Liver (tissue), 9 donors: ENCODE measurements around the gene RFLNA. TPM values are rescaled to one million over a fixed set of nuclear protein-coding genes. Genes with fewer than 3 reads are reported as not detected.

Source experiments
- DNase-seq: peaks from one replicate; pipeline ENCODE4 v3.0.0-alpha.2; 2017; ENCODE audit warnings: low spot score
- H3K27ac ChIP-seq, 2 donors: one replicate each; pipeline ENCODE4 v1.7.0; 2013; ENCODE audit warnings: inconsistent platforms in 2 of 2, low read length in 2 of 2, control low read depth in 1 of 2, low read depth in 1 of 2, mild to moderate bottlenecking in 1 of 2
- H3K27me3 ChIP-seq, 4 donors: one replicate each; pipeline versions ENCODE4 v1.6.1 to v1.7.0; 2013; ENCODE audit warnings: low read length in 3 of 4, inconsistent platforms in 1 of 4, mild to moderate bottlenecking in 1 of 4, moderate library complexity in 1 of 4; ENCODE audit not compliant: control insufficient read depth in 4 of 4, insufficient read depth in 4 of 4
- H3K36me3 ChIP-seq, 4 donors: one replicate each; pipeline versions ENCODE4 v1.6.1 to v1.7.0; 2013; ENCODE audit warnings: low read length in 3 of 4, mild to moderate bottlenecking in 3 of 4, low read depth in 1 of 4, moderate library complexity in 1 of 4; ENCODE audit not compliant: control insufficient read depth in 4 of 4, insufficient read depth in 3 of 4
- H3K4me1 ChIP-seq, 4 donors: one replicate each; pipeline versions ENCODE4 v1.6.1 to v1.7.0; 2013; ENCODE audit warnings: low read length in 3 of 4, mild to moderate bottlenecking in 3 of 4, moderate library complexity in 1 of 4; ENCODE audit not compliant: control insufficient read depth in 4 of 4, insufficient read depth in 4 of 4
- H3K4me3 ChIP-seq, 3 donors: one replicate each; pipeline versions ENCODE4 v1.6.1 to v1.7.0; 2013; ENCODE audit warnings: low read length in 3 of 3, control low read depth in 1 of 3, low read depth in 1 of 3, mild to moderate bottlenecking in 1 of 3
- H3K9ac ChIP-seq, 2 donors: one replicate each; pipeline ENCODE4 v1.7.0; 2013; ENCODE audit warnings: low read length in 2 of 2, mild to moderate bottlenecking in 2 of 2, moderate library complexity in 2 of 2, control low read depth in 1 of 2, low read depth in 1 of 2
- H3K9me3 ChIP-seq, 4 donors: one replicate each; pipeline versions ENCODE4 v1.6.1 to v1.7.0; 2013; ENCODE audit warnings: low read length in 3 of 4; ENCODE audit not compliant: control insufficient read depth in 4 of 4
- EGR1 ChIP-seq, 2 donors: IDR thresholded peaks; 2 replicates each; pipeline ENCODE4 v1.6.1; 2016 to 2018; ENCODE audit warnings: antibody characterized with exemption in 2 of 2, low read depth in 2 of 2
- FOXA1 ChIP-seq: IDR thresholded peaks from 2 replicates; pipeline ENCODE4 v1.6.1; 2016; ENCODE audit warnings: antibody characterized with exemption
- FOXA2 ChIP-seq: IDR thresholded peaks from 2 replicates; pipeline ENCODE4 v1.6.1; 2016; ENCODE audit warnings: antibody characterized with exemption
- GABPA ChIP-seq, 2 donors: IDR thresholded peaks in 1 of 2; conservative IDR thresholded peaks in 1 of 2; 2 replicates each; pipeline ENCODE4 v1.6.1; 2016; ENCODE audit warnings: antibody characterized with exemption in 2 of 2, mild to moderate bottlenecking in 1 of 2, moderate library complexity in 1 of 2
- HNF4A ChIP-seq, 2 donors: conservative IDR thresholded peaks; 2 replicates each; pipeline ENCODE4 v1.6.1; 2016; ENCODE audit warnings: antibody characterized with exemption in 2 of 2, mild to moderate bottlenecking in 2 of 2
- HNF4G ChIP-seq: IDR thresholded peaks from 2 replicates; pipeline ENCODE4 v1.6.1; 2016; ENCODE audit warnings: antibody characterized with exemption
- JUND ChIP-seq, 2 donors: IDR thresholded peaks; 2 replicates each; pipeline ENCODE4 v1.6.1; 2016; ENCODE audit warnings: antibody characterized with exemption in 2 of 2
- NR2F2 ChIP-seq: IDR thresholded peaks from 2 replicates; pipeline ENCODE4 v1.6.1; 2016; ENCODE audit warnings: antibody characterized with exemption
- RAD21 ChIP-seq, 2 donors: IDR thresholded peaks; 2 replicates each; pipeline ENCODE4 v1.6.1; 2016; ENCODE audit warnings: antibody characterized with exemption in 2 of 2, mild to moderate bottlenecking in 2 of 2
- RXRA ChIP-seq, 2 donors: IDR thresholded peaks; 2 replicates each; pipeline ENCODE4 v1.6.1; 2017 to 2018; ENCODE audit warnings: antibody characterized with exemption in 2 of 2, mild to moderate bottlenecking in 1 of 2
- TAF1 ChIP-seq: conservative IDR thresholded peaks from 2 replicates; pipeline ENCODE4 v1.6.1; 2016; ENCODE audit warnings: antibody characterized with exemption, mild to moderate bottlenecking
- YY1 ChIP-seq: IDR thresholded peaks from 2 replicates; pipeline ENCODE4 v1.6.1; 2016; ENCODE audit warnings: antibody characterized with exemption, mild to moderate bottlenecking
- WGBS: extraction: QIAGEN DNeasy Blood & Tissue Kit; methylation state at CpG from one replicate; pipeline ENCODE4 v1.1.7; 2013; 5-methylcytosine and 5-hydroxymethylcytosine counted together
- polyA plus RNA-seq, 2 donors: library from polyadenylated mRNA; stranded (reverse) in 1 of 2; unstranded in 1 of 2; fragments of 200-250 nt in 1 of 2; fragments of >200 nt in 1 of 2; fragmentation: Nextera tagmentation in 1 of 2; extraction: Ambion mirVana in 1 of 2; gene quantifications; one replicate each; pipeline versions ENCODE4 v1.2.1 to v1.2.3, GENCODE V29; 2013 to 2015
- total RNA-seq, 2 donors: library from RNA; depleted of rRNA; stranded (reverse); fragments of >200 nt; gene quantifications; one replicate each; pipeline ENCODE4 v1.2.3, GENCODE V29; 2014
- TF ChIP-seq, protein P1 (sequence below): fragments of 150-350 bp; IDR thresholded peaks from 2 replicates; pipeline ENCODE4 v1.5.1; 2017; ENCODE audit warnings: improper control_type of control experiment, low read depth, low read length; ENCODE audit not compliant: missing input control
- TF ChIP-seq, protein P2 (sequence below): IDR thresholded peaks from 2 replicates; pipeline ENCODE4 v1.6.1; 2016; ENCODE audit warnings: antibody characterized with exemption
- TF ChIP-seq, protein P3 (sequence below): IDR thresholded peaks from 2 replicates; pipeline ENCODE4 v1.6.1; 2016; ENCODE audit warnings: antibody characterized with exemption
- TF ChIP-seq, protein P4 (sequence below): IDR thresholded peaks from 2 replicates; pipeline ENCODE4 v1.6.1; 2016; ENCODE audit warnings: antibody characterized with exemption, mild to moderate bottlenecking
- TF ChIP-seq, protein P5 (sequence below): IDR thresholded peaks from 2 replicates; pipeline ENCODE4 v1.6.1; 2016; ENCODE audit warnings: antibody characterized with exemption
- donor health status: healthy.
- donor health status: healthy.
- donor health status: healthy.
- donor health status: healthy.
- donor health status: healthy.

The RFLNA gene
- total and polyA plus RNA-seq, 4 donors = 0.05 TPM; not detected in 2

DNA sequence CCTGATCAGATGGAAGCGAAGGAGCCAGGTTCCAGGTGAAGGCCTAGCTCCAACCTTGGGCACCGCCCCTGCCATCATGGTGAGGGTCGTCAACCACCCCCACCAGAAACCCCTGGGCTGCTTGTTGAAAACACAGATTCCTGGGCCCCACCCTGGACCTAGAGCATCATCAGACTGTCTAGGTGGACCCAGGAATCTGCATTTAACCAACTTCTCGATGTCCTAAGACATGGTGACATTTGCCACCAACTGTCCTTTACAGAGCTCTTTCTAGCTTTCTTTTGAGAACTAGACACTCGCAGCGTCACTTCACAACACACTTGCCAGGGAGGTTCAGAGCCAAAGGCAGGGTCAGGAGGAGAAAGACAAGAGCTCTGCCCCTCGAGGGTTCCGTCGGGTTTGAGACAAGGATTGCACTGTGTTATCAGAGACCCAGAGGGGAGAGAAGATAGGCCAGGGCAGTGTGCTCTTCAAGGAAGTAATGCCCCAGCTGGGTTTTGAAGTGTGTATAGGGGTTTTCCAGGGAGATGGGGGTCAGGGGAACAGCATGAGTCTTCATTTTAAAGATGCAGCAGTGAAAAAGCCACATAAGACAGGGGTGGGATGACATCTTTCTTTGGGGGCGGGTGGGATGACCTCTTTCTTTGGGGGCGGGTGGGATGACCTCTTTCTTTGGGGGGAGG, 24.6 kb downstream of the RFLNA start:
- peaks cover 0 to 12% (median 11%) of the 10 kb centered on the region in 4 donors for H3K36me3 ChIP-seq
- H3K4me3 ChIP-seq = no peak overlapping the region
- H3K27me3 ChIP-seq = no peaks in the 10 kb centered on the region
- H3K9ac ChIP-seq = no peak overlapping the region
- WGBS = 81% methylated on average over 11 of the region's 11 CpGs
- TF ChIP-seq TAF1 = no peak
- no peak for TF ChIP-seq HNF4A (conservative IDR thresholded peaks at IDR 0.05)
- no peak for TF ChIP-seq RAD21 (IDR thresholded peaks at IDR 0.05)
- no peak for TF ChIP-seq RXRA (IDR thresholded peaks at IDR 0.05)
- TF ChIP-seq HNF4G = no peak
- no peak for TF ChIP-seq FOXA1
- no peak overlapping the region for H3K27ac ChIP-seq
- DNase-seq = no peak
- no peaks in the 10 kb centered on the region for H3K4me1 ChIP-seq
- peaks cover 2 to 11% (median 8%) of the 10 kb centered on the region in 4 donors for H3K9me3 ChIP-seq

DNA sequence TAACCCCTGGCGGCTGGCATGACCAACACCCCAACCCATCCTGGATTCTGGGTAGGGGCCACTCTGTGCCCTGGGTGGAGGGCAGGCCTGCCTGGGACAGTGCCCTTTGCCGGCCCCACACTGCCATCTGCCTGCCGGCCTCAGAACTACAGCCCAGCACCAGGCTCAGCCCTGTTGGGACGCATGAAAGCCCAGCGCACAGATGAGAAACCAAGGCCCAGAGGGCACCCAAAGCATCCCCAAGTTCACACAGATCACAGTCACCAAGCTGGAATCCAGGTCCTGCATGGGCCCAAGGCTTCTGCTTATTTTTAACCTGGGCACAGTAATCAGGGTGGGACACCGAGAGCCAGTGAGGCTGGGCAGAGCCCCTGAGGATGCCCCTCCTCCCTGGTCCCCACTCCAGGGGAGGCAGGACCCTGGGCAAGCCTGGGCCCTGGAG, 26.2 kb downstream of the RFLNA start:
- no peaks in the 10 kb centered on the region for H3K27me3 ChIP-seq
- TF ChIP-seq FOXA1 (no peak), EGR1 (IDR thresholded peaks at IDR 0.05; ENCODE audit: low read depth in 2 of 2) (no peak), HNF4A (conservative IDR thresholded peaks at IDR 0.05) (no peak), FOXA2 (no peak), TAF1 (no peak), RAD21 (IDR thresholded peaks at IDR 0.05) (peak; percentile 87 to 95)
- TF ChIP-seq, protein P1, sequence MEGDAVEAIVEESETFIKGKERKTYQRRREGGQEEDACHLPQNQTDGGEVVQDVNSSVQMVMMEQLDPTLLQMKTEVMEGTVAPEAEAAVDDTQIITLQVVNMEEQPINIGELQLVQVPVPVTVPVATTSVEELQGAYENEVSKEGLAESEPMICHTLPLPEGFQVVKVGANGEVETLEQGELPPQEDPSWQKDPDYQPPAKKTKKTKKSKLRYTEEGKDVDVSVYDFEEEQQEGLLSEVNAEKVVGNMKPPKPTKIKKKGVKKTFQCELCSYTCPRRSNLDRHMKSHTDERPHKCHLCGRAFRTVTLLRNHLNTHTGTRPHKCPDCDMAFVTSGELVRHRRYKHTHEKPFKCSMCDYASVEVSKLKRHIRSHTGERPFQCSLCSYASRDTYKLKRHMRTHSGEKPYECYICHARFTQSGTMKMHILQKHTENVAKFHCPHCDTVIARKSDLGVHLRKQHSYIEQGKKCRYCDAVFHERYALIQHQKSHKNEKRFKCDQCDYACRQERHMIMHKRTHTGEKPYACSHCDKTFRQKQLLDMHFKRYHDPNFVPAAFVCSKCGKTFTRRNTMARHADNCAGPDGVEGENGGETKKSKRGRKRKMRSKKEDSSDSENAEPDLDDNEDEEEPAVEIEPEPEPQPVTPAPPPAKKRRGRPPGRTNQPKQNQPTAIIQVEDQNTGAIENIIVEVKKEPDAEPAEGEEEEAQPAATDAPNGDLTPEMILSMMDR = peak; percentile 93
- TF ChIP-seq, protein P2, sequence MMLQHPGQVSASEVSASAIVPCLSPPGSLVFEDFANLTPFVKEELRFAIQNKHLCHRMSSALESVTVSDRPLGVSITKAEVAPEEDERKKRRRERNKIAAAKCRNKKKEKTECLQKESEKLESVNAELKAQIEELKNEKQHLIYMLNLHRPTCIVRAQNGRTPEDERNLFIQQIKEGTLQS = no peak
- TF ChIP-seq, protein P3, sequence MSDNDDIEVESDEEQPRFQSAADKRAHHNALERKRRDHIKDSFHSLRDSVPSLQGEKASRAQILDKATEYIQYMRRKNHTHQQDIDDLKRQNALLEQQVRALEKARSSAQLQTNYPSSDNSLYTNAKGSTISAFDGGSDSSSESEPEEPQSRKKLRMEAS = no peak
- WGBS = 30% methylated on average over 6 of the region's 6 CpGs
- DNase-seq = peak; percentile 81
- H3K9ac ChIP-seq = no peak overlapping the region
- no peaks in the 10 kb centered on the region for H3K4me1 ChIP-seq
- H3K4me3 ChIP-seq = no peak overlapping the region
- H3K36me3 ChIP-seq = peaks cover 2 to 22% (median 15%) of the 10 kb centered on the region in 4 donors
- H3K9me3 ChIP-seq = peaks cover 2 to 11% (median 8%) of the 10 kb centered on the region in 4 donors
- H3K27ac ChIP-seq = no peak overlapping the region

DNA sequence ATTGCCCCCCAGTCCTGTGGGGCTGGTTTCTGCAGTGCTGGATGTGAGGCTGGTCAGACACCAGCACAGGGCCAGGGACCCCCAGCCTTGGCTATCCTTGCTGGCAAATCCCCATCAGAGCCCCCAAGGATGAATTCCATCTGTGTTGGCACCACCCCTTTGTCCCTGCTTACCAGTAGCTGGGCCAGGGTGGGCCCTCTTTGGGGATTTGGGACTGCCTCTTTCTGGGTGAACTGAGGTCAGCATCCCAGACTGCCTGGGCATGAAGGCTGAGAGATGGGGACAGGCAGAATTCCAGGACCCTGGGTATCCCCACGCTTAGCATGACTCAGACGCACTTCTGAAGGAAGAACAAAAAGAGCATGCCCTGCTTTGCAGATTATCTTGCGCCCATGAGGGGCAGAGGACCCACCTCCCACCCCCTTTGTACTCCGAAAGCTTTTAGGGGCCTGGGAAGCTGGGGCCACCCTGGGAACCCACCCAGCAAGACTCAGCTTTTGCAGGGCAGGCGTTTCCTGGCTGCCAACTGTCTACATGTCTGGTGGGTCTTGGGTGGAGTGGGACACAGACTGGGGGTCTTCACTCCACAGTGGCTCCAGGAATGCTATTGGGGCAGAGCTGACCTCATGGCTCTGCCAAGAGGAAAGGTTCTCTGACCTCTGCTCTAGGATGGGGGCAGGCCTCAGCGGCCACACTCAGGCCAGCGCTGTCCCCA, 26.8 kb downstream of the RFLNA start:
- Histone ChIP-seq H3K27ac (no peak overlapping the region), H3K9me3 (peaks cover 2 to 11% (median 8%) of the 10 kb centered on the region in 4 donors), H3K9ac (no peak overlapping the region), H3K4me1 (no peaks in the 10 kb centered on the region), H3K27me3 (no peaks in the 10 kb centered on the region), H3K4me3 (no peak overlapping the region), H3K36me3 (peaks cover 2 to 29% (median 15%) of the 10 kb centered on the region in 4 donors)
- no peak for DNase-seq
- 82% methylated on average over 7 of the region's 7 CpGs for WGBS
- TF ChIP-seq EGR1 (IDR thresholded peaks at IDR 0.05; ENCODE audit: low read depth in 2 of 2) (no peak), YY1 (no peak), JUND (IDR thresholded peaks at IDR 0.05) (no peak), FOXA2 (no peak), HNF4A (conservative IDR thresholded peaks at IDR 0.05) (no peak), TAF1 (no peak), NR2F2 (no peak), FOXA1 (no peak), RXRA (IDR thresholded peaks at IDR 0.05) (no peak), HNF4G (no peak), GABPA (IDR thresholded peaks at IDR 0.05 in 1 of 2, conservative IDR thresholded peaks at IDR 0.05 in 1 of 2) (no peak)
- TF ChIP-seq, protein P2 = no peak
- TF ChIP-seq, protein P4, sequence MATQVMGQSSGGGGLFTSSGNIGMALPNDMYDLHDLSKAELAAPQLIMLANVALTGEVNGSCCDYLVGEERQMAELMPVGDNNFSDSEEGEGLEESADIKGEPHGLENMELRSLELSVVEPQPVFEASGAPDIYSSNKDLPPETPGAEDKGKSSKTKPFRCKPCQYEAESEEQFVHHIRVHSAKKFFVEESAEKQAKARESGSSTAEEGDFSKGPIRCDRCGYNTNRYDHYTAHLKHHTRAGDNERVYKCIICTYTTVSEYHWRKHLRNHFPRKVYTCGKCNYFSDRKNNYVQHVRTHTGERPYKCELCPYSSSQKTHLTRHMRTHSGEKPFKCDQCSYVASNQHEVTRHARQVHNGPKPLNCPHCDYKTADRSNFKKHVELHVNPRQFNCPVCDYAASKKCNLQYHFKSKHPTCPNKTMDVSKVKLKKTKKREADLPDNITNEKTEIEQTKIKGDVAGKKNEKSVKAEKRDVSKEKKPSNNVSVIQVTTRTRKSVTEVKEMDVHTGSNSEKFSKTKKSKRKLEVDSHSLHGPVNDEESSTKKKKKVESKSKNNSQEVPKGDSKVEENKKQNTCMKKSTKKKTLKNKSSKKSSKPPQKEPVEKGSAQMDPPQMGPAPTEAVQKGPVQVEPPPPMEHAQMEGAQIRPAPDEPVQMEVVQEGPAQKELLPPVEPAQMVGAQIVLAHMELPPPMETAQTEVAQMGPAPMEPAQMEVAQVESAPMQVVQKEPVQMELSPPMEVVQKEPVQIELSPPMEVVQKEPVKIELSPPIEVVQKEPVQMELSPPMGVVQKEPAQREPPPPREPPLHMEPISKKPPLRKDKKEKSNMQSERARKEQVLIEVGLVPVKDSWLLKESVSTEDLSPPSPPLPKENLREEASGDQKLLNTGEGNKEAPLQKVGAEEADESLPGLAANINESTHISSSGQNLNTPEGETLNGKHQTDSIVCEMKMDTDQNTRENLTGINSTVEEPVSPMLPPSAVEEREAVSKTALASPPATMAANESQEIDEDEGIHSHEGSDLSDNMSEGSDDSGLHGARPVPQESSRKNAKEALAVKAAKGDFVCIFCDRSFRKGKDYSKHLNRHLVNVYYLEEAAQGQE = no peak
- TF ChIP-seq, protein P5, sequence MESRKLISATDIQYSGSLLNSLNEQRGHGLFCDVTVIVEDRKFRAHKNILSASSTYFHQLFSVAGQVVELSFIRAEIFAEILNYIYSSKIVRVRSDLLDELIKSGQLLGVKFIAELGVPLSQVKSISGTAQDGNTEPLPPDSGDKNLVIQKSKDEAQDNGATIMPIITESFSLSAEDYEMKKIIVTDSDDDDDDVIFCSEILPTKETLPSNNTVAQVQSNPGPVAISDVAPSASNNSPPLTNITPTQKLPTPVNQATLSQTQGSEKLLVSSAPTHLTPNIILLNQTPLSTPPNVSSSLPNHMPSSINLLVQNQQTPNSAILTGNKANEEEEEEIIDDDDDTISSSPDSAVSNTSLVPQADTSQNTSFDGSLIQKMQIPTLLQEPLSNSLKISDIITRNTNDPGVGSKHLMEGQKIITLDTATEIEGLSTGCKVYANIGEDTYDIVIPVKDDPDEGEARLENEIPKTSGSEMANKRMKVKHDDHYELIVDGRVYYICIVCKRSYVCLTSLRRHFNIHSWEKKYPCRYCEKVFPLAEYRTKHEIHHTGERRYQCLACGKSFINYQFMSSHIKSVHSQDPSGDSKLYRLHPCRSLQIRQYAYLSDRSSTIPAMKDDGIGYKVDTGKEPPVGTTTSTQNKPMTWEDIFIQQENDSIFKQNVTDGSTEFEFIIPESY = no peak
